Adipose tissue (tissue), 3 donors: ENCODE data around the gene ZBTB1. TPM values are rescaled to one million over a fixed set of nuclear protein-coding genes. Genes with fewer than 3 reads are reported as not detected.

Source experiments
- H3K27ac ChIP-seq: one replicate; pipeline ENCODE4 v1.5.1; 2013; ENCODE audit warnings: low read depth, low read length
- WGBS, 3 donors: extraction: QIAGEN DNeasy Blood & Tissue Kit; methylation state at CpG; one replicate each; pipeline ENCODE4 v1.1.7; 2013; 5-methylcytosine and 5-hydroxymethylcytosine counted together
- polyA plus RNA-seq, 3 donors: library from polyadenylated mRNA; stranded (reverse); fragments of 200-250 nt; gene quantifications; one replicate each; pipeline ENCODE4 v1.2.3, GENCODE V29; 2013
- donor health status: healthy with polysubstance abuse.
- donor health status: Bipolar disorder and iron deficiency.
- donor health status: healthy.

Gene ZBTB1
- polyA plus RNA-seq, 3 donors, result 7.8 to 21.0 (median 19.3) TPM

DNA sequence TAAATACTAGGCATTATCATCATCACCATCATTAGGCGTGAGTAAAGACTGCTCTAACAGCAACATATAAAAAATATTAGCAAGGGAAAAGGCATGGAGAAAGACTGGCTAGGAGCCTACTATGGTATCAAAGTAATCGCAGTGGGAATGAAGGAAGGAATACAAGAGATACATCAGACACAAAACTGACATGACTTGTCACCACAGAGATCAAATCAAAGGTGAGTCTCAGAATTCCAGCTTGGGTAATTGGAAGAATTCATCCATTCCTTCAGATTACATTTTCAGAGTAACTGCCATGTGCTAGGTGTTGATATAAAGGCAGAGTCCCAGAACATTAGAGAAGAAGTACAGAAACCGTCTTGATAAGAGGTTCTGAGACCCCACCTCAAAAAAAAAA, 11.1 kb upstream of the ZBTB1 start:
- 88 to 96% (median 92%) methylated on average over 3 of the region's 3 CpGs for WGBS, 3 donors

DNA sequence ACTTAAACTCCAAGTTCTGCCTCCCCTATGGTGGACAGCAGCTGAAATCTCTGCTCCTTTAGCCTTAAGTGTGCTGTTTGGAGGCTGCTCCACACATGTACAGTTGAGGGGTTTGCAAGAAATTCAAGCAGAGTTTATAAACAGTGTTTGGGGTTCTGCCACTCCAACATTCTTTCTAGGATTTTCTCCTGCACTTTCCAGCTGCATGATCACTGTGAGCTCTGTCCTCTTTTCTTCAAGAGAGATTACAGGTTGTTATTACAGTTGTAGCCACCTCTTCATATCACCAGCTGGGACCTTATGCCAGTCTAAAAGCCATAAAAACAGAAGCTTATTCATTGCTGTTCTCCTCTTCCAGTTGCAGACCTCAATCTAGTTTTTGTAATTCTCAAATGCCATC, 9.3 kb upstream of the ZBTB1 start:
- no peak overlapping the region for H3K27ac ChIP-seq

More for the DNA sequence above, 11.1 kb upstream of the ZBTB1 start:
- H3K27ac ChIP-seq, result no peak overlapping the region

DNA sequence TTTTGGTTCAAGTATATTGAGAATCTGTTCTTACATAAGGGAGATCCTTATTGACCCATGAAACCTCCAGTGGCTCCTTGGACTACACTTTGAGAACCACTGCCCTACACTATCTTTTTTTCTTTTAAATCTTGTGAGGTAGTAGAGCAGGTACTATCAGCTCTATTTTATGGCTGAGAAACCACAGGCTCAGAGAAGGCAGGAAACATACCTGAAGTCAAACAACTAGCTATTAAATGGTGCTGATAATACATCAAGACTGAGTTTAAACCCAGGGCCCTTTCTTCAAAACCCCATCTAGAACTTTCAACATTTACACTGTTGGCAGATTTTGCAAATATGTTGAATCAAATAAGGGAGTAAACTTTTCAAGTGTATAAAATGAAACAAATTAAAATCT, 7.8 kb upstream of the ZBTB1 start:
- H3K27ac ChIP-seq, result no peak overlapping the region

DNA sequence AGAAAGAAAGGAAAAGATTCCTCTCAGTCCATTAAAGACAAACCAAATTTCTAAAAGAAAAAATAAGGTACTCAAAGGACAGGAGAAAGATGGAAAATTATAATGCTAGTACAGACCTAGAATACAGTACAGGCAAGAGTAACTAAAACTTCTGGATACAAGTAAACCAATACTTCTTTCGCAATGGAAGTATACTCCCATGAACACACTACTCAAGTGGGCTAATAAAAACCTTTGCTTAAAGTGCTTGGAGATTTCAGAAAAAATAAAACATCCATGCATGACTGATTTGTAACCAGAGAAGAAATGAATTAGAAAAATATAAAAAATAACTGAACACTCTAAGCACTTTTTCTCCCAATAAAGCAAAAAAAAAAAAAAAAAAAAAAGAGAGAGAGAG, 4.5 kb upstream of the ZBTB1 start:
- 92 to 100% (median 95%) methylated on average over 1 of the region's 1 CpG for WGBS, 3 donors
- H3K27ac ChIP-seq, result no peak overlapping the region

DNA sequence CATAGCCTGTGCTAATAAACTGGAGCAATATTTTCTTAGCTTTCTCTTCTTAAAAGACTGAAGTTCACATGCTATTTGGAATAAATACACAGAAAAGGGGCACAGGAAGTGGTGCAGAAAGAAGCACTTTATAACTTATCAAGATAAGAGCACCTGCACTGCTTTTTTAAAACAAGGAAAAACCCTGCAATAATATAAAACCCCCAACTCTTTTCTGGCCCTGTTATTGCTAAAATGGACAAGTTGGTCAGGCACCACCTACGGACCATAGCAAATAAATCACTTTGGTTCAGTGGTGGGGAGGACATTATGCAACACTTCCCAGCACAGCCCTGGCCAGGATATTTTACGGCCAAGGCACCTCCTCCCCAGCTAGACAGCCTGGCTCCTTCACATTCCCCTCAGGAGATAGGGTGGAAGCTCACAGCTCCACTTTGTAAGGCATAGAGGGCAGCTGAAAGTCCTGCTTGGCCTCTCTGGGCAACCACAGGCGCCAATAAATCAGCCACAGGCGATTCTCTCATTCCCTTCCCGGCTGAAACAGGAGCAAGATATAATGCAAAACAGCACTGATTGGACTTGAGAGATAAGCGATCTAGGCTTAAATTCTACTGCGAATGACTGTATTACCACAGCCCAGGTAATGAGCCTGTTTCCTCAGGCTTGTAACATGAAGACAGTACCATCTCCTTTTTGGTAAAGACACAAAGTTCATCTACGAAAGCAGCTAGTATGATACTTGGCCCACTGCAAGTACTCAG, 3.0 kb upstream of the ZBTB1 start:
- H3K27ac ChIP-seq, result peak overlapping the region; percentile 63
- 24 to 36% (median 33%) methylated on average over 8 of the region's 8 CpGs for WGBS, 3 donors

DNA sequence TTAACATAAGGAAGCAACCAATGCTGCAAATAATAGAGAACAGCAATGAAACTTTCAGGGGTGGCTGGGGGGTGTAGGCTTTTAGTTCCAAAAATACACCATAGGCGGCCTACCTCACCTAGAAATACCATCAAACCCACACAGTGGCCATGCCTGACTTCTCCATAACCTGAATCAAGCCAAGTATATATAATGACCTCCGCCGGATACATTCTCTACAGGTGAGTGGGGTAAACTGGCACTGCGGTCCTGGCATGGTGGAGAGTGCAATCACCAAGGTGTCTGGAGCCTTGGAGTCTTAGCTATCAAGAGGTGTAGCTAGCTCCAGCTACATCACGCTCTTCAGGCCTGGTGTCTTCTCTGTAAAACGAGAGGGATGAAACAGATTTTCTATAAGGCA, 2.1 kb upstream of the ZBTB1 start:
- 52 to 61% (median 58%) methylated on average over 6 of the region's 6 CpGs for WGBS, 3 donors
- no peak overlapping the region for H3K27ac ChIP-seq

DNA sequence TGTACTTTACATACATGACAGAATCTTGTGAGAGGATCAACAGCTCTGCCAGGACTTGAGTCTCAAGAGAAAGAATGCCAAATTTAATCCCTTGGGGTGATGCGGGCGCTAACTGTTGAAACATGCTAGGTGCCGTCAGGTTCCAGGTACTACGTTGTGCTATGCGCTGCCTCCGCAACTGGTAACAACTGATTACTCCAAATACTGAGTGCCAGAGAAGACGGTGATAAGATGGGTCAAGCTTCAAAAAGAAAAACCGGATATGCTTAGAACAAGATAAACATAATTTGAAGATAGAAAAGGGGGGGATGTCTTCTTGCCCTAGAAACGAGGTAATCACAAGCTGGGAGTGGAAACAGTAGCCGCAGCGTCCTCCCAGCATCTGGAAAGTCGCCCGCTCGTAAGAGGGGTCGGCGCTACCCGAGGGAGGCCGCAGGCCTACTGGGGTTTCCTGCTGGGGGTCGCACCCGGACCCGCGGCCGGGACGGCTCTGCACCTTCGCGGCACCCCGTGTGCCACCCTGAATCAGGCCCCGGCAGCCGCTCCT, 1.6 kb upstream of the ZBTB1 start:
- peak overlapping the region; percentile 92 for H3K27ac ChIP-seq
- WGBS, 3 donors, result 0 to 1% (median 1%) methylated on average over 29 of the region's 29 CpGs

DNA sequence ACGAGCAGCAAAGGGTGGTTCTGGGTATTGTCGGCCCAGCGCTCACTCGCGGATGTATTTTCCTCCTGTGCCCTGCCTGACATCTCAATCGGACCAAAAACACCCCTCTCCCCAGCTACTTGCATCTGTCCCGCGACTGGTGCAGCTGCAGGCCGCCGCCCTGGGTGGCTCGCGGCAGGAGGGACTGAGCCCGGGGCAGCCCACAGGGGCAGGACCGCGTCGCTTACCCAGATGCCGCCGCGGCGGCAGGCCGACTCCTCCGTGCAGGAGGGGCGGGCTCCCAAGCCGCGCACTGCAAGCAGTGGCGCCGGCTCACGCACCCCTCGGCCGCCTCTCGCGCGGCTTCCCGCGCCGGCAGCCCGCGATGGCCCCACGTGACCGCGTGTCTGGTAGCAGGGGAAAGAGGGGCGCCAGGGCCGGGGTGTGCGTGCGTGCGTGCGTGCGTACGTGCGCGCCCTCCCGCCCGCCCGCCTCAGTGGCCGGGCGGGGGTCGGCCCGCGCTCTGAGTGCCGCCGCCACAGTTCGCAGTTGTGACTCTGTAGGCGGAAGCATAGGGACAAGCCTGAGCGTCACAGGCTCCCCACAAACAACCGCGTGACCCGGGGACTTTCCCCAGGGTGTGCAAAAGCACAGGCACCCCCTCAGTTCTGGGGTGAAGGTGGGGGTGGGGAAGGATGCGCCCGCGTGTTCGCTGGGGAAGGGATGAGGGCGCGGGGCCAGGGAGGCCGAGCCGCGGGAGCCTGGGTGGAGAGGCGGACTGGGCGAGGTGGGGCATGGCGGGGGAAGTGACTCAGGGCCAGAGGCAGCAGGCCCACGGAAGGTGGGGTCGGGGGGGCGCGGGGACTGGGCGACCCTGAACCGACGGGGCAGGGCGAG, 898 bp upstream of the ZBTB1 start, which contains the start of gene ZBTB25:
TSS of gene ZBTB25 (minus strand) at position 405 of the 876 bp plus-strand sequence. CDS start 13,305 bp downstream, outside the sequence.
- 0 to 1% (median 0%) methylated on average over 68 to 87 of the region's 87 CpGs for WGBS, 3 donors

DNA sequence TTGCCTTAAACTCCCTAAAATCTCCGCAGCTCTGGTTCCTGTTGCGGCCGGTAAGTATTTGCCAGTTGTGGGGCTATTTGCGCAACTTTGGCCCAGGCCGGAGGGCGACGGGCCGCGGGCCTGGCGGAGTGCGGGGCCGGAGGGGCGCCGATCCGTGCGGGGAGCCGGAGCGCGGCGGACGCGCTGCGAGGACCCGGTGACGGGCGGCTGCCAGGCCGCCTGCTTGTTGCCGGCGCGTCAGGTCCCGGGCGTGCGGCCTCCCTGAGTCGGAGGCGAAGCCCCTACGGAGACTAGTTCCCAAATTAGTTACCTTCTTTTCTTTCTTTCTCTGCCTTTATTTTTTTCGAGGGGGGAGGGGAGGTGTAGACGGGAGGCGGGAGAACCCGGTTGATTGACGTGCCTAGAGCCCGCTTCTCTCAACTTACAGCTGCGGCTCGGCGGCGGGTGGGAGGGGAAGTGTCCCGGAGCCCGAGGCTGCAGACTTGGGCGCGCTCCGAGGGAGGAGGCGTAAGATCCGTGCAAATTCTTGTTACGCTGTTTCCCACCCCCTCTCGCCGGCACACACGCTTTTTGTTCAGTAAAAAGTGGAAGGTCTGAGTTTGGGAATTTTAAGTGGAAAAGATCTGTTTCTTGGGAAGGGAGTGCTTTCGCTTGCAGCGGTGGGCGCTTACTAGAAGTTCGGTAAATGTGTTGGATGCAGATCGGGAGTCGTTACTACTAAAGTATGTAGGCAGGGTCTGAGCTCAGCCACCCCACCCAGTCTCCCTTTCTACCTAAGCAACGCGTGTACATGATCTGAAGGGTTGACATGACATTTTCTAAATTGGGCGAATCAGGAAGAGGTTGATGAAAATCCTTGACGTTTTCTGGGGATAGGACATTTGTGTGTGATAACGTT, 576 bp downstream of the ZBTB1 start:
- H3K27ac ChIP-seq, result peak overlapping the region; percentile 97
- WGBS, 3 donors, result 0% methylated on average over 64 to 68 of the region's 68 CpGs

More for the DNA sequence above, 898 bp upstream of the ZBTB1 start, which contains the start of gene ZBTB25:
- H3K27ac ChIP-seq, result peak within 1 kb of the TSS; percentile 97

DNA sequence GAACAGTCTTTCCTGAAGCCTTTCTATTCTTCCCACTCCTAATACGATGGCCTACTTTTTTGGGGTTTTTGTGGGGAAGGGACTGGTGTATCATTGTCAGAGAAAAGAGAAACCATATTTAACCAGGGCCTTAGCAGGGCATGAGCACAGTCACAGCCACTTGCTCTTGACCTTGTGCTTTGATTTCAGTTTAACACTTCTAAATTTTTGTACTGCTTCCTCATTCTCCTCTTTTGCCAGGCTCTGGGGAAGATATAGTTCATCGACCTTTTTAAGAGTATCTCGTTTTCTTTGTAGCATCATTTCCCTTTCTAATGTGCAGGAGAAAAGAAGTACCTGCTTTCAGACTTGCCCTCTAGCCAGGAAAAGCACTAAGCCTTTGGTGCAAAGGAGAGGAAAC, 2.2 kb downstream of the ZBTB1 start:
- no peak overlapping the region for H3K27ac ChIP-seq
- WGBS, 3 donors, result 17 to 37% (median 27%) methylated on average over 3 of the region's 3 CpGs

DNA sequence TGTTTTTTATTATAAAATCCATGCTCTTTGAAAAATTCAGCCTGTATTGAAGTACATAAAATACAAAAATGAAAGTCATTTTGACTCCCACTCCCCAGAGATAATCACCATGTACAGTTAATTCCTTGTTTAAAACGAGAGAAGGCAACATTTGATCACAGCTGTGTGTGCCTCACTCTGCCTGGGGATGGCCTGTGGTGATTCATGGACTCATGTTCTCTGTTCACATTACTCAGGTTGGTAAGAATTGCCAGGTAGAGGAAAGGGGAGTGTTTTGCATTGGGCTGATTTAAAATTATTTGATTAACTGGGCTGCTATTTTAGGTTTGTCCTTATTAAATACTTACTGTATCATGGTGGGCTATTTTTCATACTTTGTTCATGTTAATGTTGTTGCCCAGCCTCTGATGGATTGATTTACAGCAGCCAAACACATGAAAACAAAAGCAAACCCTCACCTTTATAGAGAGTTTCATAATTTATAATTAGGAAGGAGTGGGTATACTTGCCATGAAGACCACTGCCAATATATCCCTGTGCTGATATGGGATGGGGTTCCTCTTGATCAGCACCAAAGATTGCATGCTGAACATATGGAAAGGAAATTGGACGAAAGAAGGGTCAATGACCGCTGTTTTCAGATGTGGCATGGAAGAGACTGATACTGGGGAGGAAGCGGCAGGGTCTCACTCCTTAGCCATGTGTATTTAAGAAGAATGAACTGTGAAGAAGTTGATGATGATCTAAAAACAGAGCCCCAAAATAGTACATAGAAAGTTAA, 3.0 kb downstream of the ZBTB1 start:
- H3K27ac ChIP-seq, result no peak overlapping the region
- WGBS, 3 donors, result 71% methylated on average over 4 of the region's 4 CpGs

DNA sequence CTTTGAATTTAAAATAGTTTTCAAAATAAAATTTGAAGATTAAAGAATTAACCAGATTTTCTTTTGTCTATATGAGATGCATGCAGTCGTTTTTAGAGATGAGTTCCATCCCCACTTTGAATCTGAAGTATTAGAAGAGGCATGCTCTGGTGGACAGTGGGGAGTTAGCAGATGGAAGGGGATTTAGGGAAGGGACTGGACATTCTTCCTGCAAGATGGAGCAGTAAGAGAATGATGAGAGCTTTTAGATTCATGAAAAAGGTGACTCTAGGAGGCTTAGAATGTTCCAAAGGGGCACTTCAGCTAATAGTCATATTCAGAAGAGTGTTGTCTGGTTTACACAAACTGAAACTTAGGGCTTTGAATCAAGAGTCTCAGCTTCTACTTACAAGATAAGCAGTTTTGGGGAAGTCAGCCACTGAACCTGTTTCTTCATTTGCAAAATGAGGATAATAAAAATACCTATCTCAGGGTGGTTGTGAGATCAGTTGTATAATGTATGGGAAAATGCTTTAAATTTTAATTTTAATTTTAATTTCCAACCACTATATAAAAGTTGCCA, 3.7 kb downstream of the ZBTB1 start:
- H3K27ac ChIP-seq, result no peak overlapping the region
- WGBS, 3 donors, result 41 to 49% (median 49%) methylated on average over 1 of the region's 1 CpG

DNA sequence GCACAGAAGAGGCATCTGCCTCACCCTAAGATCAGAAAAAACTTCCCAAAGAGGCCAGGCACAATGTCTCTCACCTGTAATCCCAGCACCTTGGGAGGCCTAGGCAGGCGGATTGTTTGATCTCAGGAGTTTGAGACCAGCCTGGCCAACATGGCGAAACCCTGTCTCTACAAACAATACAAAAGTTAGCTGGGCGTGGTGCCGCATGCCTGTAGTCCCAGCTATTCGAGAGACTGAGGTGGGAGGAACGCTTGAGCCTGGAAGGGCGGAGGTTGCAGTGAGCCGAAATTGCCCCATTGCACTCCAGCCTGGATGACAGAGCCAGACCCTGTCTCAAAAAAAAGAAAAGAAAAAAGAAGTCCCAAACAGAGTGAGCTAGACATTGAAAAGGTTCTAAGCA, 4.5 kb downstream of the ZBTB1 start:
- no peak overlapping the region for H3K27ac ChIP-seq
- WGBS, 3 donors, result 89 to 92% (median 90%) methylated on average over 8 of the region's 8 CpGs

DNA sequence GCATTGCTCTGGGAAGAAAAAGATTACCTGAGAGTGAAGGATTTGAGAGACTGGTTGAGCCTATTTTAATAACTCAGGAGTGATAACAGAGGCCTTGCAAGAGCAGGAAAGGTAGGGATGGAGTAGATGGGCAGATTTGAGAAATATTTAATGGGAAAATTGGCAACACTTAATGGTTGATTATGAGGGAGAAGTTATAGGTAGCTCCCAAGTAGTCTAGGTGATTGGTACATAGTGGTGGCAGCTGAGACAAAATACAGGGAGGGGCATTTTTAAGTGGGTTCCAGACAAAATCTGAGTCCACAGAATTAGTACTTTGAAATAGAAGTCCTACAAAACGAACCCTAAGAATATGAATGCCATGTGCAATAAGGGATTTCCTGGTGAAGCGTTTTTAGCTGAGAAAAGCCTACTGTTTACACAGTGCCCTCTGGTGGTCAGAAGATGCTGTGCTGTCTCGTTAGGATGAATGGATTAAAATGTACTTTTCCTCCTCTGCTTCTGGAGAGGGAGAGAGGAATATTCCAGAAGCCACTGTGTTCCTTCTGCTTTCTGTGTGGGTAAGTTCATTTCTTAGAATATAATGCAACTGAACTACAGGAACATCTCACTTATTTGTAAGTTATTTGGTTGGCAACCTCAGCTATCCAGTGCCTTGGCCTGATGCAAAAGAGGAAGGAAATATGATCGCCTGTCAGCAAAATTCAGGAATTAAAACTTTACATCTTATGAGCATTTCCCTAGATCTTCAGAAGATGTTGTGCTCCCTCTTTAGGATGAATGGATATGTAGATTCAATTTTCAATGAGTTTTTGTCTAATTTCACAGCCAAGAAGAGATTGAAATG, 6.5 kb downstream of the ZBTB1 start:
- no peak overlapping the region for H3K27ac ChIP-seq
- 9 to 24% (median 14%) methylated on average over 4 of the region's 4 CpGs for WGBS, 3 donors

DNA sequence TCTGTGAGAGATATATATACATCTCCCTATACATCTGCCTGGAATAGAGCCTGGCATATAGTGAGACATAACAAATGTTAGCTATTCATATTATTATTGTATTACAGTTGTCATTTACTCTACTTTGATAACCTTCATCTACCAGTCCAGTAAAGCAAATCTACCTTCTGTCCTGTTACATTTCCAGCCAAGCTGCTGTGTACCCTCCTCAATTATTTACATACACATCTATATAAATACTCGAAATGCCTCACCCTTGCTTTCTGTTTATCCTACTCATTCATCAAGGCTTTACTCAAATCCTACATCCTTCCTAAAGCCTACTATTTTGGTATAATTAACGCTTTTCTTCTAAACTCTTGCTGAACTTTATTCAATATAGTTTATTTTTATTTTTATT, 8.7 kb downstream of the ZBTB1 start:
- H3K27ac ChIP-seq, result no peak overlapping the region
- WGBS, 3 donors, result 90 to 95% (median 92%) methylated on average over 2 of the region's 2 CpGs

DNA sequence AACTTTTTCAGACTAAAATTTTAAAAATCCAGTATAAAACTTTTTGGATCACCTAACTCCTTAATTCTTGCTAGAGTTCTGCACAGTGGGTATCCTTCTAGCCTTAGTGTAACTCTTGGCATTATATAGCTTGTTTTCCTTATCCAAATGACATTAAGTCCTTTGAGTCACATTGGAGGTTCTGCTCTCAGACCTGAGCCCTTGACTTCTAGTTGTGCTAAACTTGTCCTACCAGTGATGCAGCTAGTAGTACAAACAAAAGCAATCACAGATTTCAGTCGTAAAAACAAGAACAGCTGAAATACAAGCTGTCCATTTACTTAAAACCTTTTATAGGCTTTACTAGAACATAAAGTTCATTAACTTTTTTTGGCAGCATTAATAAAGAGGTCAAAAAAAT, 10.5 kb downstream of the ZBTB1 start:
- no peak overlapping the region for H3K27ac ChIP-seq
- 19 to 68% (median 65%) methylated on average over 1 of the region's 1 CpG for WGBS, 3 donors

DNA sequence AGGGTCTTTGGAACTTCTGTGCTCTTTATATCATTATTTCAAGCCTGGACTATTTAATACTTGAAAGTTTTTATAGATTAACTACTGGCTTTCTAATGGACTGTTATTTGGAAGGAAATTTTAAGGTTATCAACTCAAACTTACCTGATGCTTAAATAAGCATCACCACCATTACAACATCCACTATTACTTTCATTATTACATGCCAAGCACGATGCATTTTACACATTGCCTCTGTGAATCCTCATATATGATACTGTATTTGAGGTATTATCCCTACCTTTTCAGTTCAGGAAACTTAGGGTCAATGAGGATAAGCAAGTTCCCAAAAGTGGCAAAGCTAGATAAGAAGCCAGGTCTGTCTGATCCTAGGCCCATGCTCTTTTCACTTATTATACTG, 12.4 kb downstream of the ZBTB1 start:
- H3K27ac ChIP-seq, result no peak overlapping the region
- 82 to 92% (median 83%) methylated on average over 1 of the region's 1 CpG for WGBS, 3 donors
